Choroid plexus epithelial cell (primary cell): Measurements from ENCODE around the gene IFIT1B.

Experiments
- DNase-seq: peaks from one replicate; pipeline ENCODE4 v3.0.0-alpha.2; 2010; ENCODE audit warnings: low read depth
- H3K4me3 ChIP-seq: 2 replicates; pipeline ENCODE4 v1.5.1; 2011; ENCODE audit warnings: low read depth, mild to moderate bottlenecking, control low read depth, low read length, moderate library complexity
- TF ChIP-seq, protein P1 (sequence below): conservative IDR thresholded peaks from 2 replicates; pipeline ENCODE4 v1.5.1; 2011; ENCODE audit warnings: low read depth, mild to moderate bottlenecking, control low read depth, inconsistent platforms, low read length, moderate library complexity

IFIT1B gene

DNA sequence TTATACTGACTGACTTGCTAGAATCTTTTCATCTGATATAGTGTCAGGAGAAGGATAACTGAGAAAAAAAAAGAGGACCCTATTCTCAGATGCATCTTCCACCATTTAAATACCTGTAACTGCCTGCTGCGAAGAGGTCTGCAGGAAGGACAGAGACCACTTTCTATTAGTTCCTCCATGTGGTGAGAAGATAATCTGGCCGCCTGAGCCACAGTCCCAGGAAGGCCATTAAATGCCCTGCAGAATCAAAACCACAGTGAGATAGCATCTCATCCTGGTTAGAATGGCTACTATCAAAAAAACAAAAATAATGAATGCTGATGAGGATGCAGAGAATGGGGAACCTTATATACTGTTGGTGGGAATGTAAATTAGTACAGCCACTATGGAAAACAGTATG lies 19.9 kb upstream of the IFIT1B start:
- TF ChIP-seq, protein P1, sequence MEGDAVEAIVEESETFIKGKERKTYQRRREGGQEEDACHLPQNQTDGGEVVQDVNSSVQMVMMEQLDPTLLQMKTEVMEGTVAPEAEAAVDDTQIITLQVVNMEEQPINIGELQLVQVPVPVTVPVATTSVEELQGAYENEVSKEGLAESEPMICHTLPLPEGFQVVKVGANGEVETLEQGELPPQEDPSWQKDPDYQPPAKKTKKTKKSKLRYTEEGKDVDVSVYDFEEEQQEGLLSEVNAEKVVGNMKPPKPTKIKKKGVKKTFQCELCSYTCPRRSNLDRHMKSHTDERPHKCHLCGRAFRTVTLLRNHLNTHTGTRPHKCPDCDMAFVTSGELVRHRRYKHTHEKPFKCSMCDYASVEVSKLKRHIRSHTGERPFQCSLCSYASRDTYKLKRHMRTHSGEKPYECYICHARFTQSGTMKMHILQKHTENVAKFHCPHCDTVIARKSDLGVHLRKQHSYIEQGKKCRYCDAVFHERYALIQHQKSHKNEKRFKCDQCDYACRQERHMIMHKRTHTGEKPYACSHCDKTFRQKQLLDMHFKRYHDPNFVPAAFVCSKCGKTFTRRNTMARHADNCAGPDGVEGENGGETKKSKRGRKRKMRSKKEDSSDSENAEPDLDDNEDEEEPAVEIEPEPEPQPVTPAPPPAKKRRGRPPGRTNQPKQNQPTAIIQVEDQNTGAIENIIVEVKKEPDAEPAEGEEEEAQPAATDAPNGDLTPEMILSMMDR: no peak
- no peak overlapping the region for H3K4me3 ChIP-seq
- no peak for DNase-seq

DNA sequence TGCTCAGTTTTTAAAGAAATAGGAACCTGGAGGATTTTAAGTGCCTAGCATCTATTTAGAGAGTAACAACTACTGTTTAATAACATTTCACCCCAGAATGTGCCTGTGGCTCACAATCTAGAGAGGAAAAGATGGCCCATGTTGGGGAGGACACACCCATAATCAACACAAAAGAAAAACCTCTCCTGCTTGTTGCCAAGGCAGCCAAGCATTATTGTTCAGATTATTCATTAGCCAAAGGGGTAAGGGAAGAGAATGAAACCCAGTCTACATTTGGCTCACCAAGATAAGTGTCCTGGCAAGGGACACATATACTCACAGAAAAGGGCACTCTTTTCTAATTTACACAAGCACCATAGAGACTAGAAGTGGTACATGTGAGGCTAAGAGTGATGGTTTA lies 17.7 kb upstream of the IFIT1B start:
- no peak overlapping the region for H3K4me3 ChIP-seq
- TF ChIP-seq, protein P1: no peak
- no peak for DNase-seq

DNA sequence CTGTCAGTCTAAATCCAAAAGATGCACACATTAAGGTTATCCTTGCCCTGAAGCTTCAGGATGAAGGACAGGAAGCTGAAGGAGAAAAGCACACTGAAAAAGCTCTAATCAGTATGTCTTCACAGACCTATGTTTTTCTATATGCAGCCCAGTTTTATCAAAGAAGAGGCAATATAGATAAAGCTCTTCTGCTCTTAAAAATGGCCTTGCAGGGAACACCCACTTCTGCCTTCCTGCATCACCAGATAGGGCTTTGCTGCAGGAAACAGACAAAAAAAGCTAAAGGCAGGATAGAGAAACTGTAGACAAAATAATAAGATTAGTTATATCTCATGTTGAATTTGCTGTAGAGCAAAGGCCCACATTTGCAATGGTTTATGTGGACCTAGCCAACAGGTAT lies 14.9 kb upstream of the IFIT1B start:
- TF ChIP-seq, protein P1: no peak
- DNase-seq: no peak
- H3K4me3 ChIP-seq: no peak overlapping the region

DNA sequence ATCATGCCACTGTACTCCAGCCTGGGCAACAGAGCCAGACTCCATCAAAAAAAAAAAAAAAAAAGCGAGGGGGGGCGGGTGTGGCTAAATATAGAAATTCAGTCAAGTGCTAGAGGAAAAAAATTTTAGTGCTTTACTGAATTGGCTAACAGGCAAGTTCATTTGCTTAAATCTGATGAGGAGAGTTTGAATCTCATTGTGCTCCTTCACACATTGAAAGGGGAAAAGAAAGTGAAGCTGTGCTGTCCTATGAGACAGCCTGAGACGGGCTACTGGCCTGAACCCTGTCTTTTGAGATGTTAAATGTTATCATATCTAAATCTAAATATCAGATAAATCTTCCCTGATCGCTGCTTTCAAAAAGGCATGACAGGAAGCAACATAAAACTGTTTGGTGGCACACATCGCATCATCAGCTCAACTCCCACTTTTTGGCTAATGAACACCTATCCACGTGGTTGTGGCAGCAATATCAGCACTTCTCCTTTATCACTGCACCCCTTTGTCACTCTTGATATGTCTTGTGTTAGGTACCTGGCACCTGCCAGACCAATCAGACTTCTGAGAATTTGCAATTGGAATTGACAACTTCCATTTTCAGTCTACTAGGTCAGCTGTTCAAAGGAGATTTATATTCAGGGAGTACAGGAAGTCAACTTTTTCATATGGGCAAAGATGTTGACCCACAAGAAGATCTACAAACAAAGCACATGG lies 14.0 kb upstream of the IFIT1B start:
- TF ChIP-seq, protein P1: no peak
- no peak overlapping the region for H3K4me3 ChIP-seq
- DNase-seq: no peak

DNA sequence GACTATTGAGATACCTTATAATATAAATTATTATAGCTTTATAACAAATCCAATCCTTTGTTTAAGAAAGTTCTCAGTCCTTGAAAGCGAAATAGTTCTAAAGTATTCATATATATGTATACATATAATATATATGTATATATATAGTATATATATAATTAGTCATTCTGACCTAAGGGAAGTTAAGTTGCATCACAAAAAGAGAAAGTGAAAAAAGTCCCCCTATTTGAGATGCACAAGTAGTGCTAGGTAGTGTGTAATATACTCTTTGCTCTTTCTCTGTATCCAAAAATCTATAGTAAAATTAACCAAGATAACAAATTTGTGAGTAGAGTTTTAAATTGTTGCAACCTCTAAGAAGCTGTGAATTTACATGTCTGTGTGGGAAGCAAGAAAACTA lies 13.3 kb upstream of the IFIT1B start:
- TF ChIP-seq, protein P1: no peak
- no peak overlapping the region for H3K4me3 ChIP-seq
- no peak for DNase-seq

DNA sequence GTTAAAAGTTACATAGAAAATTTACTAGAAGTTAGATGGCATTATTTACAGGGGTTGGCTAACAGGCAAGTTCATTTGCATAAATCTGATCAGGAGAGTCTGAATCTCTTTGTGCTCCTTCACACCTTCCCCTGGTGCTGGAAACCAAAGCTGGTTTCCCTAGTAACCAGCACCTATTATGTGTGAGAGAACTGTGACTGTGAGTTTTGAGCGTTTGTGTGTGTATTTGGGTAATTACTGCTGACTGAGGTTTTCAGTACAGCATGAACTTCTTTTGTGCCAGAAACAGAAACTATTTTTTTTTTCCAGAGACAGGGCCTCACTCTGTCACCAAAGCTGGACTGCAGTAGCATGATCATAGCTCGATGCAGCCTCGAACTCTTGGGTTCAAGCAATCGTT lies 10.3 kb upstream of the IFIT1B start:
- TF ChIP-seq, protein P1: no peak
- DNase-seq: peak; percentile 26
- no peak overlapping the region for H3K4me3 ChIP-seq

DNA sequence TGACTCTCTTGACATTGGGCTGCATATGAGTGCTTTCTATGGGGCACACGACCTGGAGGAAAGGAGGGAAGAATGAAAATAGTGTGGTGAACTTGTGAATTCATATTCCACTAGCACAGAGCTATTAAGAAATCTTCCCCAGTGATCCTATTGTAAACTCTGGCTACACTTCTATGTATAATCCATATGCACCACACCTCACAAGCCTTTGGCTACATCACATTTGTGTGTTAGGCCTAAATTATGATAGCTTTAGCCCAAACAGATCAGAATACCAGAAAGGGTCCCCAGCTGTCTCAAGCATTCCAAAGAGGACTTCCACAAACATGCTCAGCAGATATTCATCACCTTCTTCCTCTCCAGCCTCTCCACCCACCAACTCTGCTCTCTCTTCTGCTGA lies 9.7 kb upstream of the IFIT1B start:
- no peak for DNase-seq
- TF ChIP-seq, protein P1: no peak

More for the DNA sequence above, 9.7 kb upstream of the IFIT1B start:
- no peak overlapping the region for H3K4me3 ChIP-seq
